Kidney (tissue), 14 donors: ENCODE measurements around the gene EFCAB6. TPM values are rescaled to one million over a fixed set of nuclear protein-coding genes. Genes with fewer than 3 reads are reported as not detected.

ENCODE experiments used
- DNase-seq, 5 donors: peaks; one replicate each; pipeline ENCODE4 v3.0.0-alpha.2; 2013 to 2020
- FAIRE-seq: peaks from 2 replicates; lab custom pipeline; 2012; peaks lifted over from hg19 to GRCh38; lab: Jason Lieb, UNC
- H3K27ac ChIP-seq, 2 donors: one replicate each; pipeline ENCODE4 v1.7.0; 2013; ENCODE audit warnings: low read depth in 2 of 2, low read length in 2 of 2, inconsistent platforms in 1 of 2
- H3K27me3 ChIP-seq: one replicate; pipeline ENCODE4 v1.7.1; 2013; ENCODE audit warnings: low read length, inconsistent platforms; ENCODE audit not compliant: control insufficient read depth, insufficient read depth
- H3K36me3 ChIP-seq, 3 donors: one replicate each; pipeline versions ENCODE4 v1.7.0 to v1.7.1; 2013; ENCODE audit warnings: low read length in 3 of 3, control low read depth in 1 of 3, inconsistent platforms in 1 of 3; ENCODE audit not compliant: insufficient read depth in 3 of 3, control insufficient read depth in 2 of 3
- H3K4me1 ChIP-seq, 3 donors: one replicate each; pipeline versions ENCODE4 v1.7.0 to v1.7.1; 2013; ENCODE audit warnings: low read length in 3 of 3, inconsistent platforms in 1 of 3, low read depth in 1 of 3; ENCODE audit not compliant: control insufficient read depth in 2 of 3, insufficient read depth in 2 of 3
- H3K4me3 ChIP-seq, 3 donors: one replicate each; pipeline versions ENCODE4 v1.7.0 to v1.8.1; 2013; ENCODE audit warnings: low read length in 3 of 3, control low read depth in 1 of 3, inconsistent platforms in 1 of 3
- H3K9ac ChIP-seq, 3 donors: one replicate each; pipeline versions ENCODE4 v1.7.0 to v1.7.1; 2013; ENCODE audit warnings: low read length in 3 of 3, control low read depth in 1 of 3, inconsistent platforms in 1 of 3
- H3K9me3 ChIP-seq, 3 donors: one replicate each; pipeline versions ENCODE4 v1.7.0 to v1.7.1; 2013; ENCODE audit warnings: low read length in 3 of 3, control low read depth in 1 of 3, inconsistent platforms in 1 of 3; ENCODE audit not compliant: control insufficient read depth in 2 of 3, insufficient read depth in 1 of 3
- CTCF ChIP-seq: IDR thresholded peaks from 3 replicates; pipeline ENCODE4 v1.5.1; 2012; ENCODE audit warnings: mild to moderate bottlenecking, moderate library complexity, borderline replicate concordance; ENCODE audit not compliant: insufficient read depth; ENCODE audit errors: extremely low read depth
- intact Hi-C: fragments of 100-400 bp; cut with DNase I; formaldehyde crosslinking; loops from one replicate; pipeline ENCODE4 v1.11.1; 2022
- polyA plus RNA-seq: library from polyadenylated mRNA; stranded (reverse); fragments of 350-450 nt; fragmentation: Illumina TruSeq; extraction: RNeasy Lipid Tissue Mini Kit (QIAGEN cat#74804); gene quantifications from one replicate; pipeline ENCODE4 v1.2.3, GENCODE V29; 2014; ENCODE audit warnings: low read depth, low replicate concordance; ENCODE audit not compliant: insufficient read depth
- total RNA-seq: library from RNA; stranded (reverse); fragmentation: NEBNext Ultra II Directional; extraction: Animal tissue kit (Norgen Biotek cat#: 25700); gene quantifications from one replicate; pipeline ENCODE4 v1.2.1, GENCODE V29; 2021
- donor health status: control.
- donor health status: control.
- donor health status: control.
- donor health status: control.
- donor health status: control.
- donor health status: DM: yes; HTN: yes; CAD: no.
- donor health status: Normal renal cell carcinoma (clear cell type).

The EFCAB6 gene
- total and polyA plus RNA-seq, 2 donors from 2014 or later, result 1.5 to 11.8 TPM

GRCh38 chr22:43706571-43707328 is 105.4 kb downstream of the EFCAB6 start:
- Histone ChIP-seq H3K4me3 (no peak overlapping the region), H3K27me3 (no peaks in the 10 kb centered on the region), H3K9me3 (peaks cover 1 to 18% (median 3%) of the 10 kb centered on the region in 3 donors), H3K4me1 (no peaks in the 10 kb centered on the region), H3K27ac (no peak overlapping the region), H3K36me3 (no peaks in the 10 kb centered on the region), H3K9ac (no peak overlapping the region)
- no peak for TF ChIP-seq CTCF
- FAIRE-seq (no peak), DNase-seq (no peak)
- intact Hi-C loops, result no loop called here

- TF ChIP-seq CTCF, result no peak
- no peaks in the 10 kb centered on the region for H3K36me3 ChIP-seq
- no peak overlapping the region for H3K27ac ChIP-seq
- peaks cover 1 to 18% (median 3%) of the 10 kb centered on the region in 3 donors for H3K9me3 ChIP-seq
- intact Hi-C loops, result no loop called here
- H3K9ac ChIP-seq, result no peak overlapping the region
- H3K4me3 ChIP-seq, result no peak overlapping the region
- DNase-seq (no peak), FAIRE-seq (no peak)
- H3K27me3 ChIP-seq, result no peaks in the 10 kb centered on the region
- H3K4me1 ChIP-seq, result no peaks in the 10 kb centered on the region
Measured at GRCh38 chr22:43706151-43706550, 106.0 kb downstream of the EFCAB6 start.

DNA sequence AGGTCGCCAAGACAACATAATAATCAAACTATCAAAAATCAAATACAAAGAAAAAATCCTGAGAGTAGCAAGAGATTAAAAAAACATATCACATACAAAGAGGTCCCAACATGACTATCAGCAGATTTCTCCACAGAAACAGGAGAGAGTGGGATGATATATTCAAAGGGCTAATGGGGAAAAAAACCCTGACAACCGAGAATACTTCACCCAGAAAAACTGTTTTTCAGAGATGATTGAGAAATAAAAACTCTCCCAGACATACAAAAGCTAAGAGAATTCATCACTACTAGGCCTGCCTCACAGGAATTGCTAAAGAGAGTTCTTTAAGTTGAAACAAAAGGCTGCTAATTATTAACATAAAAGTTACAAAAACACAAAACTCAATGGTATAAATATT is 108.1 kb downstream of the EFCAB6 start:
- TF ChIP-seq CTCF, result no peak
- DNase-seq (no peak), FAIRE-seq (no peak)
- Histone ChIP-seq H3K27ac (no peak overlapping the region), H3K4me3 (no peak overlapping the region), H3K9me3 (peaks cover 1 to 18% (median 3%) of the 10 kb centered on the region in 3 donors), H3K36me3 (no peaks in the 10 kb centered on the region), H3K4me1 (no peaks in the 10 kb centered on the region), H3K27me3 (no peaks in the 10 kb centered on the region), H3K9ac (no peak overlapping the region)
- intact Hi-C loops, result no loop called here
